ENCODE results near the gene ISG15. TPM values are rescaled to one million over a fixed set of nuclear protein-coding genes. Genes with fewer than 3 reads are reported as not detected.
A peak's percentile ranks its signal among the peaks of the same experiment; 100 is the strongest.
"Not testable (repeated sequence)": the region's sequence is repeated elsewhere in the genome, so short reads cannot be mapped to it uniquely, and the experiment has no call there.

Gene ISG15
- total RNA-seq, 2 experiments from 2014 or later = 593 to 623 TPM

DNA sequence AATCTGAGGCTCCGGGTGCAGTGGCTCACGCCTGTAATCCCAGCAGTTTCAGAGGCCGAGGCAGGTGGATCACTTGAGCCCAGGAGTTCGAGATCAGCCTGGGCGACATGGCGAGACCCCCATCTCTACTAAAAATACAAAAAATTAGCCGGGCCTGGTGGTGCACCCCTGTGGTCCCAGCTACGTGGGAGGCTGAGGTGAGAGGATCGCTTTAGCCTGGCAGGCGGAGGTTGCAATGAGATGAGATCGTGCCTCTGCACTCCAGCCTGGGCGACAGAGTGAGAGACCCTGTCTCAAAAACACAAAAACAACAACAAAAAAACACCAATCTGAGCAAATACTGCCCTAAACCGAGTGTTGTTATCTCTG lies 577 bp upstream of the ISG15 start:
- CTCF ChIA-PET = interaction anchor here (1.1 to 4.0 kb wide), 4 partner anchors 11 to 143 kb away, joined by 3 to 17 read pairs (median 11); no protein-coding TSS in a partner anchor
- H3K9me3 Mint-ChIP-seq = not testable (repeated sequence)

DNA sequence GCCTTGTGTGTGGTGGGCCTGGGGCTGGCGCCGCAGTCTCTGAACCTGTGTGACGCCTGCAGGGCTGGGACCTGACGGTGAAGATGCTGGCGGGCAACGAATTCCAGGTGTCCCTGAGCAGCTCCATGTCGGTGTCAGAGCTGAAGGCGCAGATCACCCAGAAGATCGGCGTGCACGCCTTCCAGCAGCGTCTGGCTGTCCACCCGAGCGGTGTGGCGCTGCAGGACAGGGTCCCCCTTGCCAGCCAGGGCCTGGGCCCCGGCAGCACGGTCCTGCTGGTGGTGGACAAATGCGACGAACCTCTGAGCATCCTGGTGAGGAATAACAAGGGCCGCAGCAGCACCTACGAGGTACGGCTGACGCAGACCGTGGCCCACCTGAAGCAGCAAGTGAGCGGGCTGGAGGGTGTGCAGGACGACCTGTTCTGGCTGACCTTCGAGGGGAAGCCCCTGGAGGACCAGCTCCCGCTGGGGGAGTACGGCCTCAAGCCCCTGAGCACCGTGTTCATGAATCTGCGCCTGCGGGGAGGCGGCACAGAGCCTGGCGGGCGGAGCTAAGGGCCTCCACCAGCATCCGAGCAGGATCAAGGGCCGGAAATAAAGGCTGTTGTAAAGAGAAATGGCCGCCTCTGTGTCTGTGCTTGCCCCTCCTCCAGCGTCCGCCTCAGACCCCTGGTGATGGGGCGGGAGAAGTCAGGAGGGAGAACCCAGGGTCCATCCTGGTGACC lies 788 bp downstream of the ISG15 start:
- Mint-ChIP-seq H3K9me3 (no peaks in the 10 kb centered on the region), H3K4me1 (peaks cover 39% of the 10 kb centered on the region), H3K27me3 (peaks cover 4% of the 10 kb centered on the region), H3K36me3 (ENCODE audit: low read depth) (peaks cover 46% of the 10 kb centered on the region), H3K4me3 (peak overlapping the region; percentile 95), H3K27ac (peak overlapping the region; percentile 95)
- POLR2A ChIA-PET = interaction anchor here (0.8 to 3.1 kb wide), 16 partner anchors 8 to 392 kb away, joined by 3 to 25 read pairs (median 5); partner anchors contain the start of genes AURKAIP1, HES4 and PLEKHN1
- peak; percentile 48 for DNase-seq
- CTCF ChIA-PET = interaction anchor here (0.7 to 4.0 kb wide), 8 partner anchors 12 to 144 kb away, joined by 3 to 17 read pairs (median 4); no protein-coding TSS in a partner anchor

More for the DNA sequence above, 577 bp upstream of the ISG15 start:
- H3K4me3 Mint-ChIP-seq = peak overlapping the region; percentile 95
- peaks cover 44% of the 10 kb centered on the region for H3K36me3 Mint-ChIP-seq (ENCODE audit: low read depth)
- POLR2A ChIA-PET = interaction anchor here (0.6 to 3.1 kb wide), 11 partner anchors 10 to 393 kb away, joined by 3 to 25 read pairs (median 4); partner anchors contain the start of genes HES4 and NOC2L
- not testable (repeated sequence) for DNase-seq
- peaks cover 40% of the 10 kb centered on the region for H3K4me1 Mint-ChIP-seq
- peaks cover 11% of the 10 kb centered on the region for H3K27me3 Mint-ChIP-seq
- H3K27ac Mint-ChIP-seq = peak overlapping the region; percentile 95

DNA sequence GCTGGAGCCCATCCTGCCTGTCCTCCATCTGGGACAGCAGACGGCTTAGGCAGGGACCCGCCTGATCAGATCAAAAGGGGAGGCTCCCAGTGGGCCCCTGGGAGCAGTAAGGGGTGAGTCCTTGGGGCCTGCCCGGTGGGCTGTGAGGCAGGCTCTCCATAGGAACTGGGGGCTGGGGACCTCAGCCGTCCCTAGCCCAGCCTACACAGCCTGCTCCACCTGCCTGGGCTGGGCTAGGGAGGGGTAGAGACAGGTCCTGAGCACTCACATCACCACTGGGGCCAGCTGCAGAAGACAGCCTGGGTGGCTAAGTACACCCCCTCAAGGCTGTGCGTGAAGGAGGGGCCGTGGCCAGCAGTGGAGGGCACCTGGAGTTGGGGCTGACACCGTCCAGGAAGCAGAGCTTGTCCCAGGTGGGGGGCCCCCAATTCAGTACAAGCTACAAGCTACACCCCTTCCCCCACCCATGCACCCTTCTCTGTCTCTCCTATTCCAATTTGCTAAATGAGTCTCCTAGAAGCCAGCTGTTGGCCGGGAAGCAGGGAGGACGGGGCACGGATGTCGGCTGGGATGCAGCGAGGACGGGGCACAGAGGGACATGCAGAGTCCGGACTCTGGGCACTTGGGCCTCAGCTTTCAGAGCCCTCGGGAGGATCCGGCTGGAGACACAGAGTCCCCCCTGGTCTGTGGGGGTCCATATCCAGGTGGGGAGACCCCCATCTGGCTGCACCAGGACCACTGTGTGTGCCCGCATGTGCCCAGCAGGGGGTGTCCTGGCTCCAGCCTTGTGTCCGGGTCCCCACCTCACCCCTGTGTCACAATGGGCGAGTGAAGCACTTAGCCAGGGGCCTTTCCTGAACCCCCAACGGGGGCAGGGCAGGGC lies 1.7 kb downstream of the ISG15 start:
- Mint-ChIP-seq H3K4me3 (peak overlapping the region; percentile 95), H3K9me3 (no peaks in the 10 kb centered on the region), H3K27ac (peak overlapping the region; percentile 95), H3K4me1 (peaks cover 38% of the 10 kb centered on the region), H3K36me3 (ENCODE audit: low read depth) (peaks cover 46% of the 10 kb centered on the region), H3K27me3 (peaks cover 1% of the 10 kb centered on the region)
- DNase-seq = no peak
- CTCF ChIA-PET = interaction anchor here (1.3 to 4.0 kb wide), 4 partner anchors 13 to 89 kb away, joined by 4 to 17 read pairs (median 9); no protein-coding TSS in a partner anchor
- POLR2A ChIA-PET = interaction anchor here (0.9 to 3.1 kb wide), 9 partner anchors 12 to 360 kb away, joined by 3 to 25 read pairs (median 5); partner anchors contain the start of genes AURKAIP1 and PLEKHN1

DNA sequence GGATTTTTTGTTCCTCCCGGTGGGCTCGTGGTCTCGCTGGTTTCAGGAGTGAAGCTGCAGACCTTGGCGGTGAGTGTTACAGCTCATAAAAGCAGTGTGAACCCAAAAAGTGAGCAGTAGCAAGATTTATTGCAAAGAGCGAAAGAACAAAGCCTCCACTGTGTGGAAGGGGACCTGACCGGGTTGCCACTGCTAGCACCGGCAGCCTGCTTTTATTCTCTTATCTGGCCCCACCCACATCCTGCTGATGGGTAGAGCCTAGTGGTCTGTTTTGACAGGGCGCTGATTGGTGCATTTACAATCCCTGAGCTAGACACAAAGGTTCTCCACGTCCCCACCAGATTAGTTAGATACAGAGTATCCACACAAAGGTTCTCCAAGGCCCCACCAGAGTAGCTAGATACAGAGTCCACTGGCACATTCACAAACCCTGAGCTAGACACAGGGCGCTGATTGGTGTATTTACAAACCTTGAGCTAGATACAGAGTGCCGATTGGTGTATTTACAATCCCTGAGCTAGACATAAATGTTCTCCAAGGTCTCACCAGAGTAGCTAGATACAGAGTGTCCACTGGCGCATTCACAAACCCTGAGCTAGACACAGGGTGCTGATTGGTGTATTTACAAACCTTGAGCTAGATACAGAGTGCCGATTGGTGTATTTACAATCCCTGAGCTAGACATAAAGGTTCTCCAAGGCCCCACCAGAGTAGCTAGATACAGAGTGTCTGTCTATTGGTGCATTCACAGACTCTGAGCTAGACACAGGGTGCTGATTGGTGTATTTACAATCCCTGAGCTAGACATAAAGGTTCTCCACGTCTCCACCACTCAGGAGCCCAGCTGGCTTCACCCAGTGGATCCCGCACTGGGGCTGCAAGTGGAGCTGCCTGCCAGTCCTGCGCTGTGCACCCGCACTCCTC lies 4.4 kb downstream of the ISG15 start:
- Mint-ChIP-seq H3K27ac (peak overlapping the region; percentile 50), H3K36me3 (ENCODE audit: low read depth) (peaks cover 42% of the 10 kb centered on the region), H3K27me3 (peaks cover 14% of the 10 kb centered on the region), H3K4me3 (peak overlapping the region; percentile 56), H3K4me1 (peaks cover 43% of the 10 kb centered on the region)
- DNase-seq, POLR2A ChIA-PET, H3K9me3 Mint-ChIP-seq: not testable (repeated sequence)
- CTCF ChIA-PET = interaction anchor here (1.1 to 2.1 kb wide), 3 partner anchors 22 to 48 kb away, joined by 3 to 7 read pairs (median 4); no protein-coding TSS in a partner anchor

DNA sequence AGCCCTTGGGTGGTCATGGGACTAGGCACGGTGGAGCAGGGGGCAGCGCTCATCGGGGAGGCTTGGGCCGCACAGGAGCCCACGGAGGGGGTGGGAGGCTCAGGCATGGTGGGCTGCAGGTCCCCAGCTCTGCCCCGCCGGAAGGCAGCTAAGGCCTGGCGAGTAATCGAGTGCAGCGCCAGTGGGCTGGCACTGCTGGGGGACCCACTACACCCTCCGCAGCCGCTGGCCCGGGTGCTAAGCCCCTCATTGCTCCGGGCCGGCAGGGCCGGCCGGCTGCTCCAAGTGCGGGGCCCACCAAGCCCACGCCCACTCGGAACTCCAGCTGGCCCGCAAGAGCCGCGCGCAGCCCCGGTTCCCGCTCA lies 5.0 kb downstream of the ISG15 start:
- peaks cover 16% of the 10 kb centered on the region for H3K27me3 Mint-ChIP-seq
- POLR2A ChIA-PET = interaction anchor here (1.7 kb wide), 2 partner anchors 15 to 190 kb away, joined by 5 read pairs; no protein-coding TSS in a partner anchor
- DNase-seq, H3K9me3 Mint-ChIP-seq, H3K27ac Mint-ChIP-seq, H3K4me3 Mint-ChIP-seq: not testable (repeated sequence)
- peaks cover 44% of the 10 kb centered on the region for H3K4me1 Mint-ChIP-seq
- peaks cover 37% of the 10 kb centered on the region for H3K36me3 Mint-ChIP-seq (ENCODE audit: low read depth)
- CTCF ChIA-PET = interaction anchor here (0.8 to 2.1 kb wide), 3 partner anchors 21 to 33 kb away, joined by 3 to 7 read pairs (median 4); no protein-coding TSS in a partner anchor

DNA sequence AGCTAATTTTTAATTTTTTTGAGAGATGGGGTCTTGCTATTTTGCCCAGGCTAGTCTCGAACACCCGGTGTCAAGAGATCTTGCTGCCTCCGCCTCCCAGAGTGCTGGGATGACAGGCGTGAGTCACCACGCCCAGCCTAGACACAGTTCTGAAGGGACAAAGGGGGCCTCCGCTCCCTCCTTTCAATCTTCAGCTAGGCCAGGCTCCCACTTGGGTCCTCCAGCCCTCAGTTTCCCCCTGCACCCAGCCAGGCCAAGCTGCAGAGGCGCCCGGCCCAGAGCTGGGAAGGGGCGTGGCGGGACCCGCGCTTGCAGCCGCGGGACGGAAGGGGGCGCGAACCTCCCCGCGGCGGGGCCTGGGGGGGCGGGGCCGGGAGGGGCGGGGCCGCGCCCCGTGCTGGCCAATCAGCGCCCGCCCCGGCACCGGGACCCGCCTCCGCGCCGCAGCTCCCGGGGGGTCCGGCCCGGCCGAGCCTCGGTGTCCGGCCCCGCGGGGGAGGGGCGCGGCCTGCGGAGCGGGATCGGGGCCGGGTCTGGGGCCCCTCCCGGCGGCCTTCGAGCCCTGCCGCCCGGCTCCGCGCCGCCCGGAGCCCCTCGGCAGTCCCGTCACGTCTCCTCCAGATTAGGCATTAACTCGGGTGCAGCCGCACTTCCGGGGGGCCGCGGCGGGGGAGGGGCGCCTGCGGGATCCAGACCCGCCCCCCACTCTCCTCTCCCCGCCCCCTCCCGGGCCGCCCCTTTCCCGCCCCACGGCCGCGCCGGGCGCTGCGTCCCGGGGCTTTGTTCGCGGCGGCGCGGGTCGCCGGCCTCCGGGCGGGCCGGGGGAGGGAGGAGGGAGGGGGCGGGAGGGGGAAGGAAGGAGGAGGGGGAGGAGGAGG lies 6.1 kb downstream of the ISG15 start:
- H3K4me3 Mint-ChIP-seq = peak overlapping the region; percentile 63
- peaks cover 42% of the 10 kb centered on the region for H3K4me1 Mint-ChIP-seq
- ChIA-PET CTCF (interaction anchor here (0.5 to 2.1 kb wide), 9 partner anchors 18 to 272 kb away, joined by 3 to 7 read pairs (median 4); partner anchors contain the start of genes B3GALT6 and SDF4), POLR2A (interaction anchor here (0.8 to 1.7 kb wide), 7 partner anchors 14 to 189 kb away, joined by 3 to 5 read pairs (median 4); partner anchors contain the start of gene NOC2L)
- no peaks in the 10 kb centered on the region for H3K9me3 Mint-ChIP-seq
- peaks cover 27% of the 10 kb centered on the region for H3K36me3 Mint-ChIP-seq (ENCODE audit: low read depth)
- H3K27ac Mint-ChIP-seq = peak overlapping the region; percentile 65
- DNase-seq = peak; percentile 84
- H3K27me3 Mint-ChIP-seq = peaks cover 16% of the 10 kb centered on the region

DNA sequence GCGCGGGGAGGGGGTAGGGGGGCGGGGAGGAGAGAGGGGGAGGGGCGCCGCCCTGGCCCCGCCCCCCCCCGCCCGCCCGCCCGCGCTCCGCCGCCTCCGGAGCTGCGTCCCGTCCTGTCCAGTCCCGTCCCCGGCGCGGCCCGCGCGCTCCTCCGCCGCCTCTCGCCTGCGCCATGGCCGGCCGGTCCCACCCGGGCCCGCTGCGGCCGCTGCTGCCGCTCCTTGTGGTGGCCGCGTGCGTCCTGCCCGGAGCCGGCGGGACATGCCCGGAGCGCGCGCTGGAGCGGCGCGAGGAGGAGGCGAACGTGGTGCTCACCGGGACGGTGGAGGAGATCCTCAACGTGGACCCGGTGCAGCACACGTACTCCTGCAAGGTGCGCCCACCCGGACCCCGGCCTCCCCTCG lies 6.7 kb downstream of the ISG15 start, which contains the start of gene AGRN:
Gene AGRN (plus strand): TSS at position 121 of the 405 bp plus-strand sequence. CDS start 53 bp downstream, at position 174.
- peaks cover 20% of the 10 kb centered on the region for H3K36me3 Mint-ChIP-seq (ENCODE audit: low read depth)
- peak; percentile 45 for DNase-seq
- peak within 1 kb of the TSS; percentile 63 for H3K4me3 Mint-ChIP-seq
- ChIA-PET POLR2A (interaction anchor here (1.0 to 1.7 kb wide), 4 partner anchors 14 to 188 kb away, joined by 4 to 5 read pairs (median 5); no protein-coding TSS in a partner anchor), CTCF (interaction anchor here (1.0 to 2.1 kb wide), 4 partner anchors 18 to 44 kb away, joined by 3 to 7 read pairs (median 6); no protein-coding TSS in a partner anchor)
- no peaks in the 10 kb centered on the region for H3K9me3 Mint-ChIP-seq
- peaks cover 16% of the 10 kb centered on the region for H3K27me3 Mint-ChIP-seq
- peaks cover 36% of the 10 kb centered on the region for H3K4me1 Mint-ChIP-seq
- peak within 1 kb of the TSS; percentile 65 for H3K27ac Mint-ChIP-seq

DNA sequence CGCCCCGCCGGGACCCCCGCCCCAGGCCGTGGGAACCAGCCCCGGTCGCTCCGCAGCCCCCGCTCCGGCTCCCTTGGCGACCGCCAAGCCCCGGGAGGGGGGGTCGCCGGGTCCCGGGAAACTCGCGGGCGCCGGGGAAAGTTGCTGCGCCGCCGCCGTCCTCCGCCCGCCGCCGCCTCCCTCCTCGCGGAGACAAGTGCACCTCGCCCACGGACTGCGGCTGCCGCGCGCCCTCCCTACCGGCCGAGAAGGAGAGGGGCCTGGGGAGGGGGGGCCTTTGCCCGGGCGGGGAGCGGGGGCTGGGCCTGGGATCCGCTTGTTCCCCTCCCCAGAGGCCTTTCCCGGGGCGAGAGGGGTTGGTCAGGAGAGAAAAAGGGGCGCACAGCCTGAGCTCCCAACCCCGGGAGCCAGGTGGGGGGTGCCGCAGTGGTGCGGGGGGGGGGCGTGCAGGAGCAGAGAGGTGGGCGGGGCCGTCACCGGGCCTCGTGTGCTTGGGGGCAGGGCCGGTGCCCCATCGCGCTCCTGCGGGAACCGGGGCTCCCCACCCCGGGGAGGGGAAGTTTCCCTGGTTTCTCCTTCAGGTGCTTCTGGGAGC lies 7.2 kb downstream of the ISG15 start:
- Mint-ChIP-seq H3K4me3 (no peak overlapping the region), H3K36me3 (ENCODE audit: low read depth) (peaks cover 16% of the 10 kb centered on the region), H3K4me1 (peaks cover 30% of the 10 kb centered on the region), H3K27ac (no peak overlapping the region), H3K27me3 (peaks cover 16% of the 10 kb centered on the region), H3K9me3 (no peaks in the 10 kb centered on the region)
- CTCF ChIA-PET = interaction anchor here (1.8 kb wide), 1 partner anchor 42 kb away, joined by 5 read pairs; no protein-coding TSS in a partner anchor
- DNase-seq = no peak
- POLR2A ChIA-PET = interaction anchor here (1.1 kb wide), 1 partner anchor 19 kb away, joined by 4 read pairs; no protein-coding TSS in a partner anchor

DNA sequence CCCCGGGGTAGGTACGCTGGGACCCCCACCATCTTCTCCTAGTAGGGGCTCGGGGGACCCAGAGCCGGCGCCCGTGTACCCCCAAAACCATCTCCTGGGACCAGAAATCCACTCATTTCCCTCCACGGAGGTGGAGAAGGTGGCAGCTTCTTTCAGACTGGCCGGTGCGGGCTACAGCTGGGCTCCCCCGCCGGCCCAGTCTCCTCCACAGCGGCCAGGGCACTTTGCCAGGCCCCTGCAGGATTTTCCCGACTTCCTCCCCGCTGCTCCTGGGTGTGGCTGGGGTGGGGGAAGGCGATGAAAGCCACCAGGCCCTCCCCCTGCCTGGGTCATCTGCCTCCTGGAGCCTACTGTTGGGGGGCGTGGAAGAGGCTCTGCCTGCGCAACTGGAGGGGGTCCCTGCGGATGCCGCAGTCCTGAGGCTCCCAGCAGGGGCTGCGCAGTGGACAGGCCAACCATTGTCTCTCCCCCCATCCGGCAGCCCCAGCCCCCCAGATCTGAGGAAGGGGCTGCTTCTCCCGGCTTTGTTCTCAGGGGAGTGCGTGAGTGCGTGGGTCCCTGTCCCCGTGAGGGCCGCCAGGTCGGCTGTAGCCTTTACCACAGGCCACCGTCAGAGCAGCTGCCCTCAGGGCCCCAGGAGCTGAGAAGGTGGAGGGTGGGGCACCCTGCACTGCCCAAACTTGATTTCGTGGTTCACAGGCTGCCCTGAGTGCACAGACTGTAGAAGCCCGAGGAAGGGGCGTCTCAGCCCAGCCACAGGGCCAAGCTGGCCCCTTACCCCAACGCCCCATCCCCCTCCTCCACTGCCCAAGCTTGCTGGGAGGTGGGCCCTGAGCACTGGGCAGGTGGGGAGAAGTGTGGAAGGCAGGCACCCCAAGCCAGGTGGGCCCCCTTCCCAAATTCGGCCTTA lies 8.0 kb downstream of the ISG15 start:
- Mint-ChIP-seq H3K4me1 (peaks cover 30% of the 10 kb centered on the region), H3K9me3 (no peaks in the 10 kb centered on the region), H3K4me3 (peak overlapping the region; percentile 46), H3K27ac (no peak overlapping the region), H3K36me3 (ENCODE audit: low read depth) (peaks cover 16% of the 10 kb centered on the region), H3K27me3 (peaks cover 16% of the 10 kb centered on the region)
- ChIA-PET CTCF (no interaction called here), POLR2A (interaction anchor here (2.4 kb wide), 1 partner anchor 8 kb away, joined by 9 read pairs; the partner anchor contains the start of gene ISG15)
- DNase-seq = no peak

DNA sequence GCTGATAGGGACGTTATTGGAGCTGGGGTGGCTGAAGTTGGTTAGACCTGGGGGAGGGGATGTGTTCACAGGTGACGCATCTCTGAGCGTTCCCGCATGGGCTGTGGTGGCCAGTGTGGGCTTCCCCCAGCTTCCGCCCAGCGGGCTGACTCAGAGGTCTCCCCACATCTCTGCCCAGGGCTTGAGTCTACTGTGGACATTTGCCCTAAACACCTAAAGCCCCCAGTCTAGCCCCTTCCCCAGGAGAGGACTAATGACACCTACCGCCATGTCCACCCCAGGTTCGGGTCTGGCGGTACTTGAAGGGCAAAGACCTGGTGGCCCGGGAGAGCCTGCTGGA lies 8.6 kb downstream of the ISG15 start:
- Mint-ChIP-seq H3K36me3 (ENCODE audit: low read depth) (peaks cover 10% of the 10 kb centered on the region), H3K4me1 (peaks cover 30% of the 10 kb centered on the region), H3K4me3 (no peak overlapping the region), H3K9me3 (no peaks in the 10 kb centered on the region), H3K27me3 (peaks cover 16% of the 10 kb centered on the region), H3K27ac (no peak overlapping the region)
- POLR2A ChIA-PET = interaction anchor here (2.4 kb wide), 1 partner anchor 9 kb away, joined by 9 read pairs; the partner anchor contains the start of gene ISG15
- no peak for DNase-seq
- CTCF ChIA-PET = interaction anchor here (0.8 kb wide), 1 partner anchor 42 kb away, joined by 4 read pairs; no protein-coding TSS in a partner anchor

Measured in activated CD4-positive, alpha-beta memory T cell treated with anti-CD3 and anti-CD28 coated beads, Interleukin-2, amount 10 ng/mL, durations not matched to agents 7 days and 5 days (primary cell).